GM20000 (cell line): ENCODE data around the gene LYPD6.

Source experiments
- DNase-seq: peaks from one replicate; pipeline ENCODE4 v3.0.0; 2012; ENCODE audit warnings: low spot score
- CTCF ChIP-seq: IDR thresholded peaks from 2 replicates; pipeline ENCODE4 v1.5.1; 2012; ENCODE audit warnings: mild to moderate bottlenecking, control low read depth; ENCODE audit errors: extremely low read depth, missing control alignments

The LYPD6 gene

GRCh38 chr2:149421791-149422190 is 91.4 kb downstream of the LYPD6 start:
- DNase-seq, result no peak
- no peak for TF ChIP-seq CTCF

- no peak for DNase-seq
- TF ChIP-seq CTCF, result no peak
These were observed 92.1 kb downstream of the LYPD6 start for GRCh38 chr2:149422337-149422990.

DNA sequence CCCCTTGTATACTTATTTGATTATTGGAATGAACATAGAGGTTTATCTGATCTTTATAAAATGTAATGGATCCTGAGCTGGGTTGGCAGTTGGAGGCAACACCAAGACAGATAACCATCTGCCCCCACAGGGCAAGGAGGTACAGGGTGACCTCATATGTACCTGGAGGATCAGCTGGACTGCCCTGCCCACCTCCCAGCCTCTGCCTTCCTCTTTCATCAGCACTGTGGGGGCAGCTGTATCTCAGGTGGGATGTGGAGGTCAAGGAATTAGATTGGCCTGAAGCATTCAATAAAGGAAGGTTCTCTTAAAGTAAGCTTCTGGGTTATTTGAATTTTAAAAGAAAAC is 92.6 kb downstream of the LYPD6 start:
- DNase-seq, result no peak
- no peak for TF ChIP-seq CTCF

DNA sequence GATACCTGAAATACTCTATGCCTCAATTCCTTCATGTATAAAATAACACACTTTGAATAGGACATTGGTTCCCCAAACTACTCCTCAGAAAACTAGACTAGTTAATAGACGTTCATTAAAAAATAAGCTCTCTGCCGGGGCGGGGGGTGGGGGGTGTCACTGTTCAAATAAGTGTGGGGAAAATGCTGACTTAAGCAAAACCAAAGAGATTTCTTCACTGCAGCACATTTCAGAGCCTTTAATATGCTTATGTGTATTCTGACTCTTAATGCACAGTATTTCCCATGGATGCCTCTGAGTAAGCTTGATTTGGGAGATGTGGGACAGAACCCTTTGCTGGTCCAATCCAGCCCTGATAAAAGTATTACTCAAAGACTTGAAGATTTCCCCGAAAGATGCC is 93.2 kb downstream of the LYPD6 start:
- no peak for TF ChIP-seq CTCF
- DNase-seq, result no peak

- DNase-seq, result no peak
- no peak for TF ChIP-seq CTCF
These were observed 97.0 kb downstream of the LYPD6 start for GRCh38 chr2:149427387-149427786.

GRCh38 chr2:149428783-149429182 is 98.4 kb downstream of the LYPD6 start:
- DNase-seq, result no peak
- TF ChIP-seq CTCF, result no peak

- TF ChIP-seq CTCF, result no peak
- DNase-seq, result no peak
These were observed 100.7 kb downstream of the LYPD6 start for GRCh38 chr2:149430743-149431736.
